HepG2 (cell line): ENCODE results near the gene MYOCOS. TPM values are rescaled to one million over a fixed set of nuclear protein-coding genes. Genes with fewer than 3 reads are reported as not detected.
A peak's percentile ranks its signal among the peaks of the same experiment; 100 is the strongest.

Experiments used
- ARID4A ChIP-seq: sonication (generic); formaldehyde crosslinking; IDR thresholded peaks from 2 replicates; pipeline ENCODE4 v1.5.0; 2020; ENCODE audit warnings: mild to moderate bottlenecking, missing genetic modification reagents, borderline replicate concordance
- ATF7-NPFF ChIP-seq: sonication (generic); formaldehyde crosslinking; IDR thresholded peaks from 2 replicates; pipeline ENCODE4 v1.8.1; 2023; ENCODE audit warnings: mild to moderate bottlenecking, low read depth, missing genetic modification reagents, moderate library complexity
- CTCF ChIP-seq: sonication (generic); formaldehyde crosslinking; IDR thresholded peaks from 2 replicates; pipeline ENCODE4 v1.5.0; 2020; ENCODE audit warnings: mild to moderate bottlenecking, missing genetic modification reagents, moderate library complexity
- FOXA1 ChIP-seq, 2 experiments: fragments of 450-650 bp in 1 of 2; sonication (generic) in 1 of 2; formaldehyde crosslinking in 1 of 2; IDR thresholded peaks; 2 replicates each; pipeline versions ENCODE4 v1.4.0 to v1.6.1; 2016 to 2020; ENCODE audit warnings: missing genetic modification reagents in 1 of 2
- HNF4A ChIP-seq: sonication (generic); formaldehyde crosslinking; IDR thresholded peaks from 2 replicates; pipeline ENCODE4 v1.4.0; 2020; ENCODE audit warnings: missing genetic modification reagents
- HNRNPL ChIP-seq: fragments of 200-400 bp; formaldehyde crosslinking; IDR thresholded peaks from 2 replicates; pipeline ENCODE4 v1.6.1; 2017; ENCODE audit warnings: mild to moderate bottlenecking, low read depth, low read length
- MED1 ChIP-seq: sonication (generic); formaldehyde crosslinking; IDR thresholded peaks from 2 replicates; pipeline ENCODE4 v1.4.0; 2020; ENCODE audit warnings: missing genetic modification reagents
- MIER3 ChIP-seq: IDR thresholded peaks from 2 replicates; pipeline ENCODE4 v1.6.1; 2016; ENCODE audit warnings: missing compliant biosample characterization, borderline replicate concordance
- POLR2AphosphoS5 ChIP-seq: IDR thresholded peaks from 2 replicates; pipeline ENCODE4 v1.6.1; 2012; ENCODE audit warnings: low read depth, low read length
- ZBTB39 ChIP-seq: sonication (generic); formaldehyde crosslinking; IDR thresholded peaks from 2 replicates; pipeline ENCODE4 v1.5.0; 2020; ENCODE audit warnings: missing genetic modification reagents
- ZFP82 ChIP-seq: sonication (generic); formaldehyde crosslinking; IDR thresholded peaks from 2 replicates; pipeline ENCODE4 v1.5.1; 2020; ENCODE audit warnings: mild to moderate bottlenecking, missing genetic modification reagents, borderline replicate concordance
- ZFY ChIP-seq: sonication (generic); formaldehyde crosslinking; IDR thresholded peaks from 2 replicates; pipeline ENCODE4 v1.4.0; 2020; ENCODE audit warnings: missing genetic modification reagents
- ZMYM4 ChIP-seq: sonication (generic); formaldehyde crosslinking; IDR thresholded peaks from 2 replicates; pipeline ENCODE4 v1.8.1; 2023; ENCODE audit warnings: mild to moderate bottlenecking, missing genetic modification reagents
- ZNF296 ChIP-seq: sonication (generic); formaldehyde crosslinking; conservative IDR thresholded peaks from 2 replicates; pipeline ENCODE4 v1.5.0; 2020; ENCODE audit warnings: mild to moderate bottlenecking, missing genetic modification reagents
- ZNF772 ChIP-seq: sonication (generic); formaldehyde crosslinking; IDR thresholded peaks from 2 replicates; pipeline ENCODE4 v1.5.0; 2020; ENCODE audit warnings: mild to moderate bottlenecking, missing genetic modification reagents
- polyA plus RNA-seq, 8 experiments: library from polyadenylated mRNA; depleted of rRNA in 3 of 8; stranded (reverse) in 7 of 8; unstranded in 1 of 8; fragments of >200 nt; fragmentation: Illumina TruSeq in 4 of 8; extraction: Trizol in 4 of 8; gene quantifications; 2 replicates each; pipeline versions ENCODE4 v1.2.1 to v1.2.3, GENCODE V29; 2011 to 2016; ENCODE audit warnings: low read depth in 4 of 8, missing spikeins in 1 of 8, mixed read lengths in 1 of 8; ENCODE audit not compliant: insufficient read depth in 1 of 8
- total RNA-seq, 5 experiments: library from RNA; depleted of rRNA; stranded (reverse); fragments of >200 nt; fragmentation: Illumina TruSeq; extraction: Trizol; gene quantifications; 2 replicates each; pipeline ENCODE4 v1.2.3, GENCODE V29; 2016; ENCODE audit warnings: low read depth in 1 of 5
- TF ChIP-seq, protein P1 (sequence below): sonication (generic); formaldehyde crosslinking; IDR thresholded peaks from 2 replicates; pipeline ENCODE4 v1.8.0; 2023; ENCODE audit warnings: mild to moderate bottlenecking, missing genetic modification reagents
- TF ChIP-seq, protein P2 (sequence below): sonication (generic); formaldehyde crosslinking; IDR thresholded peaks from 2 replicates; pipeline ENCODE4 v1.9.0; 2022; ENCODE audit warnings: missing genetic modification reagents, mild to moderate bottlenecking, borderline replicate concordance

The MYOCOS gene
- total and polyA plus RNA-seq, 2 of the 13 experiments (the other 11 are each of a cell fraction or from before 2014, with no cell fraction given), result not detected

DNA sequence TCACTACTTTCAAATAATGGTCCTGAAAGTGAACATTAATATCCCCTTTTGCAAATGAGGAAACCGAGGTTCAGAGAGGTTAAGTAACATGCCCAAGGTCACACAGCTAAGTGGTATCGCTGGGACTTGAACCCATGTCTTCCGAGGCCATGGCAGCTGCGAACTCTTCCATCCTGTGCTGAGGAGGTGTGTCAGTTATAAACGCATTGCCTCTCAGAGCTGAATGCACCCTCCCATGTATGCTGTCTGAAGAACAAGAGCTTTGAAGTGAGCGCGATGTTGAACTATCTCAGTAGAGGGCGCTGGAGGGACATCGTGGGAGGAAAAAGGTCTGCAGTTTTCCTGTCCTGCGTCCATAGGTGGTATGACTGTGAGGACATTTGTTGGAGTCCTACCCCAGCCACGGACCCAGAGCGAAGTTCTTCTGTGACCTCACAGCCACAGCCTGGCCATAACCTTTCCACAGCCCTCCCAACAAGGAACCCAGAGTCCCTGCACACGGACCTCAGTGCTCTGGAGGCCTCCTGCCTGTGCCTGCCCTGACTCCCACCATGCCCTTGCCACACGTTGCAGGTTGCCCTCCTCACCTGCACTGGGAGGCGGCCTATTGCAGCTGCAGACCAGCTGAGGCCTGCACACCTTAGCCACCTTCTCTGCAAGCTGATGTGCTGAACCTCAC, 22.9 kb downstream of the MYOCOS start (continued):
- peak; percentile 49; the same call in 1 of the 2 replicates for TF ChIP-seq ARID4A (CRISPR knock-in tag)
- TF ChIP-seq ZFY (CRISPR knock-in tag), result peak; percentile 3; the same call in 1 of the 2 replicates
- TF ChIP-seq HNF4A (CRISPR knock-in tag), result peak; percentile 26; the same call in 1 of the 2 replicates
- TF ChIP-seq MED1 (CRISPR knock-in tag), result peak; percentile 20; the same call in 1 of the 2 replicates
- TF ChIP-seq MIER3 (CRISPR knock-in tag), result 0 out of 2 replicates have a peak, but pooled peaks have one; percentile 13
- TF ChIP-seq ZMYM4 (CRISPR knock-in tag), result peak; percentile 54; the same call in 1 of the 2 replicates
- no peak for TF ChIP-seq ZFP82 (CRISPR knock-in tag)
- 0 out of 2 replicates have a peak, but pooled peaks have one; percentile 53 for TF ChIP-seq HNRNPL
- TF ChIP-seq FOXA1 (IDR thresholded peaks at IDR 0.05), result no peak
- TF ChIP-seq FOXA1 (CRISPR knock-in tag; IDR thresholded peaks at IDR 0.05), result peak; percentile 11; the same call in 1 of the 2 replicates
- TF ChIP-seq ZNF296 (CRISPR knock-in tag), result no peak
- 0 out of 2 replicates have a peak, but pooled peaks have one; percentile 35 for TF ChIP-seq ATF7-NPFF (CRISPR knock-in tag)
- TF ChIP-seq ZBTB39, result 0 out of 2 replicates have a peak, but pooled peaks have one; percentile 32
- TF ChIP-seq, protein P1, sequence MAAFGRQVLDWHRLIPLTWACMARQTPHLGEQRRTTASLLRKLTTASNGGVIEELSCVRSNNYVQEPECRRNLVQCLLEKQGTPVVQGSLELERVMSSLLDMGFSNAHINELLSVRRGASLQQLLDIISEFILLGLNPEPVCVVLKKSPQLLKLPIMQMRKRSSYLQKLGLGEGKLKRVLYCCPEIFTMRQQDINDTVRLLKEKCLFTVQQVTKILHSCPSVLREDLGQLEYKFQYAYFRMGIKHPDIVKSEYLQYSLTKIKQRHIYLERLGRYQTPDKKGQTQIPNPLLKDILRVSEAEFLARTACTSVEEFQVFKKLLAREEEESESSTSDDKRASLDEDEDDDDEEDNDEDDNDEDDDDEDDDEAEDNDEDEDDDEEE (CRISPR knock-in tag), result peak; percentile 81; the same call in 1 of the 2 replicates
- no peak for TF ChIP-seq POLR2AphosphoS5
- TF ChIP-seq, protein P2, sequence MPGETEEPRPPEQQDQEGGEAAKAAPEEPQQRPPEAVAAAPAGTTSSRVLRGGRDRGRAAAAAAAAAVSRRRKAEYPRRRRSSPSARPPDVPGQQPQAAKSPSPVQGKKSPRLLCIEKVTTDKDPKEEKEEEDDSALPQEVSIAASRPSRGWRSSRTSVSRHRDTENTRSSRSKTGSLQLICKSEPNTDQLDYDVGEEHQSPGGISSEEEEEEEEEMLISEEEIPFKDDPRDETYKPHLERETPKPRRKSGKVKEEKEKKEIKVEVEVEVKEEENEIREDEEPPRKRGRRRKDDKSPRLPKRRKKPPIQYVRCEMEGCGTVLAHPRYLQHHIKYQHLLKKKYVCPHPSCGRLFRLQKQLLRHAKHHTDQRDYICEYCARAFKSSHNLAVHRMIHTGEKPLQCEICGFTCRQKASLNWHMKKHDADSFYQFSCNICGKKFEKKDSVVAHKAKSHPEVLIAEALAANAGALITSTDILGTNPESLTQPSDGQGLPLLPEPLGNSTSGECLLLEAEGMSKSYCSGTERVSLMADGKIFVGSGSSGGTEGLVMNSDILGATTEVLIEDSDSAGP (CRISPR knock-in tag), result peak; percentile 36; the same call in 1 of the 2 replicates
- peak; percentile 94 for TF ChIP-seq CTCF (CRISPR knock-in tag)
- peak; percentile 60; the same call in 1 of the 2 replicates for TF ChIP-seq ZNF772 (CRISPR knock-in tag)
